Stimulated activated naive CD4-positive, alpha-beta T cell (primary cell): ENCODE data around the gene PRDM2.

Experiments
- DNase-seq, 6 experiments: peaks; one replicate each; lab custom pipeline; 2025; lab: John Stamatoyannopoulos, UW

Gene PRDM2

GRCh38 chr1:13813398-13814012, 113.5 kb downstream of the PRDM2 start:
- peak; percentile 14 to 55 (median 28) for DNase-seq

- DNase-seq = no peak
Measured at GRCh38 chr1:13814131-13814530, 114.1 kb downstream of the PRDM2 start.

GRCh38 chr1:13816016-13816760, 116.2 kb downstream of the PRDM2 start:
- no peak for DNase-seq

- no peak for DNase-seq
Measured at GRCh38 chr1:13817906-13818305, 117.9 kb downstream of the PRDM2 start.

- DNase-seq = no peak
Measured at GRCh38 chr1:13818926-13819325, 118.9 kb downstream of the PRDM2 start.

- no peak for DNase-seq
Measured at GRCh38 chr1:13819642-13820041, 119.7 kb downstream of the PRDM2 start.

GRCh38 chr1:13820055-13820454, 120.1 kb downstream of the PRDM2 start:
- DNase-seq = no peak

GRCh38 chr1:13820456-13820855, 120.5 kb downstream of the PRDM2 start:
- DNase-seq = no peak

- DNase-seq = no peak
Measured at GRCh38 chr1:13823126-13823880, 123.3 kb downstream of the PRDM2 start.

GRCh38 chr1:13823936-13824335, 123.9 kb downstream of the PRDM2 start:
- no peak for DNase-seq

GRCh38 chr1:13824626-13825025, 124.6 kb downstream of the PRDM2 start:
- no peak for DNase-seq

GRCh38 chr1:13825033-13825432, 125.0 kb downstream of the PRDM2 start:
- DNase-seq = no peak

GRCh38 chr1:13826009-13826408, 126.0 kb downstream of the PRDM2 start:
- no peak for DNase-seq

GRCh38 chr1:13826591-13826990, 126.6 kb downstream of the PRDM2 start:
- DNase-seq = no peak

- peak in 1 of 6 experiments; percentile 7 for DNase-seq
Measured at GRCh38 chr1:13828454-13829151, 128.6 kb downstream of the PRDM2 start.

GRCh38 chr1:13829152-13829769, 129.3 kb downstream of the PRDM2 start:
- DNase-seq = no peak

GRCh38 chr1:13830170-13830569, 130.2 kb downstream of the PRDM2 start:
- no peak for DNase-seq

GRCh38 chr1:13830616-13831280, 130.8 kb downstream of the PRDM2 start:
- DNase-seq = no peak

GRCh38 chr1:13832100-13832499, 132.1 kb downstream of the PRDM2 start:
- no peak for DNase-seq

GRCh38 chr1:13832536-13832935, 132.5 kb downstream of the PRDM2 start:
- no peak for DNase-seq

- DNase-seq = no peak
Measured at GRCh38 chr1:13836136-13836535, 136.1 kb downstream of the PRDM2 start.
